Measurements from ENCODE around the gene NOSIP. TPM values are rescaled to one million over a fixed set of nuclear protein-coding genes. Genes with fewer than 3 reads are reported as not detected.

Gene NOSIP
- total and polyA plus RNA-seq, 2 of the 4 experiments (the other 2 are of a cell fraction): 118 to 138 TPM

- no peak overlapping the region for H3K4ac ChIP-seq (ENCODE audit: low read depth, low read length)
- TF ChIP-seq CEBPB (IDR thresholded peaks at IDR 0.05; ENCODE audit: low read depth, low read length): no peak
- no peak for TF ChIP-seq FOS (IDR thresholded peaks at IDR 0.05; ENCODE audit: low read depth, low read length)
- no peak for TF ChIP-seq MAFK (IDR thresholded peaks at IDR 0.05; ENCODE audit: low read depth, low read length)
- no peak for TF ChIP-seq CHD1 (IDR thresholded peaks at IDR 0.05; ENCODE audit: low read depth, low read length)
- TF ChIP-seq, protein P1, sequence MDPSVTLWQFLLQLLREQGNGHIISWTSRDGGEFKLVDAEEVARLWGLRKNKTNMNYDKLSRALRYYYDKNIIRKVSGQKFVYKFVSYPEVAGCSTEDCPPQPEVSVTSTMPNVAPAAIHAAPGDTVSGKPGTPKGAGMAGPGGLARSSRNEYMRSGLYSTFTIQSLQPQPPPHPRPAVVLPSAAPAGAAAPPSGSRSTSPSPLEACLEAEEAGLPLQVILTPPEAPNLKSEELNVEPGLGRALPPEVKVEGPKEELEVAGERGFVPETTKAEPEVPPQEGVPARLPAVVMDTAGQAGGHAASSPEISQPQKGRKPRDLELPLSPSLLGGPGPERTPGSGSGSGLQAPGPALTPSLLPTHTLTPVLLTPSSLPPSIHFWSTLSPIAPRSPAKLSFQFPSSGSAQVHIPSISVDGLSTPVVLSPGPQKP (IDR thresholded peaks at IDR 0.05; ENCODE audit: borderline replicate concordance, low read depth, low read length): no peak
- no peak for TF ChIP-seq USF2 (IDR thresholded peaks at IDR 0.05; ENCODE audit: low read depth, low read length)
- no peak for TF ChIP-seq BHLHE40 (IDR thresholded peaks at IDR 0.05; ENCODE audit: low read depth, low read length)
- TF ChIP-seq, protein P2, sequence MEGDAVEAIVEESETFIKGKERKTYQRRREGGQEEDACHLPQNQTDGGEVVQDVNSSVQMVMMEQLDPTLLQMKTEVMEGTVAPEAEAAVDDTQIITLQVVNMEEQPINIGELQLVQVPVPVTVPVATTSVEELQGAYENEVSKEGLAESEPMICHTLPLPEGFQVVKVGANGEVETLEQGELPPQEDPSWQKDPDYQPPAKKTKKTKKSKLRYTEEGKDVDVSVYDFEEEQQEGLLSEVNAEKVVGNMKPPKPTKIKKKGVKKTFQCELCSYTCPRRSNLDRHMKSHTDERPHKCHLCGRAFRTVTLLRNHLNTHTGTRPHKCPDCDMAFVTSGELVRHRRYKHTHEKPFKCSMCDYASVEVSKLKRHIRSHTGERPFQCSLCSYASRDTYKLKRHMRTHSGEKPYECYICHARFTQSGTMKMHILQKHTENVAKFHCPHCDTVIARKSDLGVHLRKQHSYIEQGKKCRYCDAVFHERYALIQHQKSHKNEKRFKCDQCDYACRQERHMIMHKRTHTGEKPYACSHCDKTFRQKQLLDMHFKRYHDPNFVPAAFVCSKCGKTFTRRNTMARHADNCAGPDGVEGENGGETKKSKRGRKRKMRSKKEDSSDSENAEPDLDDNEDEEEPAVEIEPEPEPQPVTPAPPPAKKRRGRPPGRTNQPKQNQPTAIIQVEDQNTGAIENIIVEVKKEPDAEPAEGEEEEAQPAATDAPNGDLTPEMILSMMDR (conservative IDR thresholded peaks at IDR 0.05; ENCODE audit: low read depth, low read length): no peak
- TF ChIP-seq SMC3 (IDR thresholded peaks at IDR 0.05; ENCODE audit: low read depth, low read length): no peak
- no peak for TF ChIP-seq RAD21 (IDR thresholded peaks at IDR 0.05; ENCODE audit: low read length)
- no peak for TF ChIP-seq MXI1 (IDR thresholded peaks at IDR 0.05; ENCODE audit: borderline replicate concordance, low read depth, low read length)
- no peak for TF ChIP-seq RCOR1 (IDR thresholded peaks at IDR 0.05; ENCODE audit: insufficient replicate concordance, low read length)
- TF ChIP-seq NFE2L2 (IDR thresholded peaks at IDR 0.05; ENCODE audit: low read depth, low read length): no peak
- TF ChIP-seq POLR2A (IDR thresholded peaks at IDR 0.05; ENCODE audit: low read depth, low read length): no peak
- no peak for TF ChIP-seq MAZ (IDR thresholded peaks at IDR 0.05; ENCODE audit: borderline replicate concordance, low read depth, low read length)
- TF ChIP-seq RFX5 (IDR thresholded peaks at IDR 0.05; ENCODE audit: low read depth, low read length): no peak
- 85% methylated on average over 9 of the region's 22 CpGs; no CpG with 5 or more reads in 1 of the 2 experiments for WGBS, 2 experiments (ENCODE audit: extremely low coverage in 2 of 2, insufficient read length in 1 of 2)
- peaks cover 4% of the 10 kb centered on the region for H3K4me1 ChIP-seq (ENCODE audit: control insufficient read depth, insufficient read depth, low read length)
- no peak overlapping the region for H2BK120ac ChIP-seq (ENCODE audit: low read depth, low read length)
- ChIA-PET POLR2A (ENCODE audit: unreplicated experiment) (no interaction called here), CTCF (no interaction called here)
- no peak overlapping the region for H3K9ac ChIP-seq (ENCODE audit: low read depth, low read length)
- H2BK5ac ChIP-seq (ENCODE audit: low read depth, low read length, poor library complexity, severe bottlenecking): no peak overlapping the region
- peak overlapping the region; percentile 23 for H2AFZ ChIP-seq (replicated peaks; ENCODE audit: low read length, poor library complexity)
- no peaks in the 10 kb centered on the region for H3K27me3 ChIP-seq (ENCODE audit: control insufficient read depth, insufficient read depth, low read length)
- intact Hi-C loops (cut with micrococcal nuclease): no loop called here
- H3K18ac ChIP-seq (ENCODE audit: low read depth, low read length): no peak overlapping the region
- no peak overlapping the region for H3K56ac ChIP-seq (ENCODE audit: extremely low read depth, insufficient read depth, low read length)
- peaks cover 17% of the 10 kb centered on the region; the same call in 1 of the 2 replicates for H3K36me3 ChIP-seq (ENCODE audit: control insufficient read depth, insufficient read depth, low read length)
- no peak overlapping the region for H2AK5ac ChIP-seq (ENCODE audit: low read depth, low read length)
- H3K23ac ChIP-seq (ENCODE audit: low read depth, low read length): no peak overlapping the region
- dilution Hi-C loops (cut with HindIII; ENCODE audit: low sequenced_read_pairs, unreplicated experiment): no loop called here
- H4K5ac ChIP-seq (ENCODE audit: low read depth, low read length): no peak overlapping the region
- H2BK20ac ChIP-seq (ENCODE audit: low read depth, low read length): no peak overlapping the region
- H2AK9ac ChIP-seq (replicated peaks; ENCODE audit: low read depth, low read length, poor library complexity): no peak overlapping the region
- peaks cover 11% of the 10 kb centered on the region; the same call in 1 of the 2 replicates for H3K9me1 ChIP-seq (ENCODE audit: insufficient read depth, low read length)
- H4K8ac ChIP-seq (ENCODE audit: low read depth in 2 of 2, low read length in 2 of 2): no peak overlapping the region
- peaks cover 4 to 20% of the 10 kb centered on the region in 2 experiments; a peak in 3 of 4 replicates for H3K79me1 ChIP-seq (ENCODE audit: low read depth in 1 of 2, low read length in 2 of 2)
- H3K4me3 ChIP-seq (ENCODE audit: insufficient read depth, low read depth, low read length): no peak overlapping the region
- H4K20me1 ChIP-seq (ENCODE audit: insufficient read depth, low read length): no peaks in the 10 kb centered on the region
- H2BK15ac ChIP-seq (ENCODE audit: low read depth, low read length): no peak overlapping the region
- no peak for DNase-seq
- BruUV-seq (replicated peaks): no TSS peak
- no peak overlapping the region for H4K91ac ChIP-seq (ENCODE audit: insufficient read depth, low read depth, low read length)
- no peak overlapping the region for H3K14ac ChIP-seq (replicated peaks; ENCODE audit: low read depth, low read length)
- no peak overlapping the region for H3K27ac ChIP-seq (ENCODE audit: insufficient read depth, low read length)
- in situ Hi-C loops (cut with MboI; ENCODE audit: low sequenced_read_pairs): no loop called here
- no peak overlapping the region for H3K4me2 ChIP-seq (ENCODE audit: low read depth, low read length)
- no peaks in the 10 kb centered on the region for H3K9me3 ChIP-seq (ENCODE audit: control insufficient read depth, insufficient read depth, low read length)
- ATAC-seq (ENCODE audit: low read depth): no peak
These were observed 55.4 kb downstream of the NOSIP start for GRCh38 chr19:49524812-49525455.

Data from IMR-90 (cell line).